ENCODE measurements around the gene WFDC8.
"Not testable (repeated sequence)": the region's sequence is repeated elsewhere in the genome, so short reads cannot be mapped to it uniquely, and the experiment has no call there.

The WFDC8 gene

DNA sequence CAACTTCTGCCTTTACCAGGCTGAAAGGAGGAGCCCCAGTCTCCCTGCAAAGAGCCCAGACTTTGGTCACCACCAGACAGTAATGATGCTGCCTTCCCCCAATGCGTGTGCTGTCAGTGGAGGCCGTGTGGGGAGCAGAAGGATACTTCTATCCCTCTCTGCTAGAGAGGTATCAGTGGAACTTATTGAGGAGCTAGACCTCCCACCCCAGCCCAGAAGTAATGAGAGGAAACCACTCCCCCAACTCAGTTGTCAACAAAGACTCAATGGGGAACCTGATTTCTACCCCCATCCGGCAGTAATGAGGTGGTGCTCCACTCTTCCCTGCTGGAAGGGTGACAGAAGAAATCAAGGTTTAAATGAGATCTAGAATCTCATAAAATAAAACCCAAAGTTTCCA, 4.4 kb upstream of the WFDC8 start:
- ChIA-PET CTCF (interaction anchor here (0.7 to 1.1 kb wide), 5 partner anchors 38 to 187 kb away, joined by 3 read pairs; no protein-coding TSS in a partner anchor), POLR2A (ENCODE audit: low non-redundant PET) (no interaction called here)
- no peak for DNase-seq (ENCODE audit: low spot score)
- TF ChIP-seq, protein P1, sequence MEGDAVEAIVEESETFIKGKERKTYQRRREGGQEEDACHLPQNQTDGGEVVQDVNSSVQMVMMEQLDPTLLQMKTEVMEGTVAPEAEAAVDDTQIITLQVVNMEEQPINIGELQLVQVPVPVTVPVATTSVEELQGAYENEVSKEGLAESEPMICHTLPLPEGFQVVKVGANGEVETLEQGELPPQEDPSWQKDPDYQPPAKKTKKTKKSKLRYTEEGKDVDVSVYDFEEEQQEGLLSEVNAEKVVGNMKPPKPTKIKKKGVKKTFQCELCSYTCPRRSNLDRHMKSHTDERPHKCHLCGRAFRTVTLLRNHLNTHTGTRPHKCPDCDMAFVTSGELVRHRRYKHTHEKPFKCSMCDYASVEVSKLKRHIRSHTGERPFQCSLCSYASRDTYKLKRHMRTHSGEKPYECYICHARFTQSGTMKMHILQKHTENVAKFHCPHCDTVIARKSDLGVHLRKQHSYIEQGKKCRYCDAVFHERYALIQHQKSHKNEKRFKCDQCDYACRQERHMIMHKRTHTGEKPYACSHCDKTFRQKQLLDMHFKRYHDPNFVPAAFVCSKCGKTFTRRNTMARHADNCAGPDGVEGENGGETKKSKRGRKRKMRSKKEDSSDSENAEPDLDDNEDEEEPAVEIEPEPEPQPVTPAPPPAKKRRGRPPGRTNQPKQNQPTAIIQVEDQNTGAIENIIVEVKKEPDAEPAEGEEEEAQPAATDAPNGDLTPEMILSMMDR (conservative IDR thresholded peaks at IDR 0.05; ENCODE audit: low read depth) = no peak
- no peak overlapping the region for H3K27ac ChIP-seq

DNA sequence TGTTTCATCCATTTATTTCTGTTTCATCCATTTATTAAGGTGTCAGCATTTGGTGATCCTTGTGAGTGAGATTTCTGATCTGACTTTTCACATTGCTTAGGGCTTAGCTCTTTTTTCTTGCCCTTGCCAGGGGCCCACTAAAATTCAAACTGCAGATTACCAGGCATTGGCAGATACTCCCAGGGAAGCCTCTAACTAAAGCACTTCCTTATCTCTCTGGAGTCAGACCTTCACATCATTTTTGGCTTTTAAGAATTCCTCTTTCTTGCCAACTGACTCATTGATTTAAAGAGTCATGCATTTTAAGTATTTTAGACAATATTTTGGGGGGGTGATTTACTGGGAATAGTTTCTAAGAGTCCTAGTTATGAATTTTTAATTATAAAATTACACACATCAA, 2.6 kb upstream of the WFDC8 start:
- H3K27ac ChIP-seq = no peak overlapping the region
- DNase-seq (ENCODE audit: low spot score) = no peak
- TF ChIP-seq, protein P1 (conservative IDR thresholded peaks at IDR 0.05; ENCODE audit: low read depth) = no peak
- POLR2A ChIA-PET (ENCODE audit: low non-redundant PET) = no interaction called here
- CTCF ChIA-PET = interaction anchor here (0.6 kb wide), 1 partner anchor 451 kb away, joined by 3 read pairs; no protein-coding TSS in a partner anchor

DNA sequence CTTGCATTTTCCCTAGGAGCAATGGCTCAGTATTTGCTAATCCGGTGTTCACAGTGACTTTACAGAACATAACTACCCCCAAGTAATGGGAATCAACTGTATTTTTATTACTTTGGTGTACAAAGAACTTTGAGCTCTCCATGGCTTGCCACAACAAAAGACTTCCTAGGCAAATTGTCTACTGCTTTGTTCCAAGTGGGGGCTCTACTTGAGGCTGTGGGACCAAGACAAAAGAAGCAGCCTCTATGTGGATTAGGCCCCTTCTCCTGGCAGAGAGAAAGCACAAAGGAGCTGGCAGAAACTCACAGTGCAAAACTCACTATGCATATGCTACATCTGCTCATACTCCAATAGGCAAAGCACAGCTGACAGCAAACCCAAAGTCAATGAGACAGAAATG, 853 bp downstream of the WFDC8 start:
- H3K27ac ChIP-seq = no peak overlapping the region
- POLR2A ChIA-PET (ENCODE audit: low non-redundant PET) = no interaction called here
- TF ChIP-seq, protein P1 (conservative IDR thresholded peaks at IDR 0.05; ENCODE audit: low read depth) = no peak
- no peak for DNase-seq (ENCODE audit: low spot score)
- CTCF ChIA-PET = no interaction called here

DNA sequence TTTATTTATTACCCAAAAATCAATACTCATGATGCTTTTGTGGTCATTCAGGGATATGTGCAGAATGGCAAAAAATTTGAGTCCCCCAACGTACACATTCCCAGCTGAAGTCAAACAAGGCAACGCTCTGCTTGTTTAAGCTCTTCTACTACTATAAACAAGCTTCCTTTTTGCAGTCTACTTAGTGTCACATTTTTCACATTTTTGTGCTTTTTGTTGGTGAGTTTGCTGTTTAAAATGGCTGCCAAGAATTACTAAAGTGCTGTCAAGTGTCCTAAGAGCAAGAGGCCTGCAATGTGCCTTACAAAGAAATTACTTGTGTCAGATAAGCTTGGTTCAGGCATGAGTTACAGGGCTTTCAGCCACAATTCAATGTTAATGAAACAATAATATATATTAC, 2.1 kb downstream of the WFDC8 start:
- TF ChIP-seq, protein P1 (conservative IDR thresholded peaks at IDR 0.05; ENCODE audit: low read depth) = no peak
- no peak for DNase-seq (ENCODE audit: low spot score)
- ChIA-PET POLR2A (ENCODE audit: low non-redundant PET) (no interaction called here), CTCF (interaction anchor here (0.6 to 1.0 kb wide), 2 partner anchors 175 to 194 kb away, joined by 3 read pairs; no protein-coding TSS in a partner anchor)
- no peak overlapping the region for H3K27ac ChIP-seq

DNA sequence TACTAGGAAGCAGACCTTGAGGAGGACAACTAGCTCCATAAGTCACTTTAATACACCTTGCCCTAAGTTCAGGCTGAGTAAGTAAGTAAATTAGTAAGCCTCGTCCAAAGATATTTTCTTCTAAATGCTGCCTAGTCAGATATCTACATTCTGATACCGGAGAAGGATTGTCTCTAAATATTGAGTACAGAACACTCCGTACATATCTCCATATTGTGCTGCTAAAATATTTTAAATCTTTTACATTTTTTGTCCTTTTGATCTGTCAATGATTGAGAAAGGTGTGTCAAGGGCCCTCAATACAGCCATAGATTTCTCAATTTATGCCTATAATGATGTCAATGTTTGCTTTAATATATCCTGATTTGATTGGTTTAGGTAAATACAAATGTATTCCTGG, 3.2 kb downstream of the WFDC8 start:
- POLR2A ChIA-PET (ENCODE audit: low non-redundant PET) = no interaction called here
- TF ChIP-seq, protein P1 (conservative IDR thresholded peaks at IDR 0.05; ENCODE audit: low read depth) = no peak
- no peak overlapping the region for H3K27ac ChIP-seq
- CTCF ChIA-PET = interaction anchor here (1.0 kb wide), 1 partner anchor 194 kb away, joined by 4 read pairs; no protein-coding TSS in a partner anchor
- DNase-seq (ENCODE audit: low spot score) = no peak

DNA sequence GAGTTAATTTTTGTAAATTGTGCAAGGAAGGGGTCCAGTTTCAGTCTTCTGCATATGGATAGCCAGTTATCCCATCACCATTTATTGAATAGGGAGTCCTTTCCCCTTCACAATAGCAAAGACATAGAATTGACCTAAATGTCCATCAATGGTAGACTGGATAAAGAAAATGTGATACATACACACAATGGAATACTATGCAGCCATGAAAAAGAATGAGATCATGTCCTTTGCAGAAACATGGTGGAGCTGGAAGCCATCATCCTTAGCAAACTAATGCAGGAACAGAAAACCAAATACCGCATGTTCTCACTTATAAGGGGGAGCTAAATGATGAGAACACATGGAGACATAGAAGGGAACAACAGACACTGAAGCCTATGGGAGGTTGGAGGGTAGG, 9.4 kb downstream of the WFDC8 start:
- H3K27ac ChIP-seq; POLR2A ChIA-PET (ENCODE audit: low non-redundant PET); CTCF ChIA-PET; DNase-seq (ENCODE audit: low spot score): not testable (repeated sequence)

DNA sequence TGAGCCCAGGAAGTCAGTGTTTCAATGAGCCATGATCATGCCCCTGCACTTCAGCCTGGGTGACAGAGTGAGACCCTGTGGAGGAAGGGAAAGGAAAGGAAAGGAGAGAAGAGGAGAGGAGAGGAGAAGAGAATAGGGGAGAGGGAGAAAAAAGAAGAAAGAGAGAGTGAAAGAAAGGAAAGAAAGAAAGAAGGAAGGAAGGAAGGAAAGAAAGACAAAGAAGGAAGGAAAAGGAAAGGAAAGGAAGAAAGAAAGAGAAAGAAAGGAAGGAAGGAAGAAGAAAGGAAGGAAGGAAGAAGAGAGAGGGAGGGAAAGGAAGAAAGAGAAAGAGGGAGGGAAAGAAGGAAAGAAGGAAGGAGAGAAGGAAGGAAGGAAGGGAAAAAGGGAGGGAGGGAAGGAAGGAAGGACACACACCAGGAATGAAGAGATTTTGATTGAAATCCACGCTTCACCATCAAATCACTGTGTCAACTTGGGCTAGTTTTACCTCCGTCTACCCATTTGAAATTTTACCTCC, 14.3 kb downstream of the WFDC8 start:
- no peak for DNase-seq (ENCODE audit: low spot score)
- CTCF ChIA-PET = no interaction called here
- POLR2A ChIA-PET (ENCODE audit: low non-redundant PET) = no interaction called here
- H3K27ac ChIP-seq = no peak overlapping the region
- TF ChIP-seq, protein P1 (conservative IDR thresholded peaks at IDR 0.05; ENCODE audit: low read depth) = no peak
